GM12801 (cell line): ENCODE results near the gene SNRNP25.

ENCODE experiments used
- CTCF ChIP-seq: IDR thresholded peaks from one replicate; pipeline ENCODE4 v1.5.1; 2011; ENCODE audit warnings: control low read depth; ENCODE audit not compliant: insufficient read length; ENCODE audit errors: extremely low read depth

The SNRNP25 gene

GRCh38 chr16:97822-98221, 44.2 kb downstream of the SNRNP25 start:
- no peak for TF ChIP-seq CTCF

DNA sequence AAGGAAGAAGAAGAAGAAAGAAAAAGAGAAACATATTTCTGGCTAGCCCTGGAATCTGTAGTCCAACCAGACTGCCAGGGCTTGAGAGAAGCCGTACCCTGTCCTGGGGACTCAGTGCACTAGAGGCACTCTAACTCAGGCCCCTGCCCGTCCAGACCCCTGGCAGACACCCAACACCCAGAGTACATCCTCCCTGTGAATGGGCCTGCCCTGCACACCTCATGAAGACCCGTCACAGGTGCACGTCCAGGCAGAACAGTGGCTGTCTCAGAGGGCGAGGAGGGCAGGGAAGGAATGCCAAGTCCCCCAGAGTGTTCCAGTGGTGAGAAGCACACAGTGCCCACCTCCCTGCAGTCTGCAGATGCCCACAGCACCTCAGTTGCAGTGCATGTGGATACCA, 47.4 kb downstream of the SNRNP25 start:
- no peak for TF ChIP-seq CTCF

GRCh38 chr16:101586-101985, 48.0 kb downstream of the SNRNP25 start:
- no peak for TF ChIP-seq CTCF

- TF ChIP-seq CTCF, result no peak
Observed at GRCh38 chr16:102060-102855, 48.6 kb downstream of the SNRNP25 start.

DNA sequence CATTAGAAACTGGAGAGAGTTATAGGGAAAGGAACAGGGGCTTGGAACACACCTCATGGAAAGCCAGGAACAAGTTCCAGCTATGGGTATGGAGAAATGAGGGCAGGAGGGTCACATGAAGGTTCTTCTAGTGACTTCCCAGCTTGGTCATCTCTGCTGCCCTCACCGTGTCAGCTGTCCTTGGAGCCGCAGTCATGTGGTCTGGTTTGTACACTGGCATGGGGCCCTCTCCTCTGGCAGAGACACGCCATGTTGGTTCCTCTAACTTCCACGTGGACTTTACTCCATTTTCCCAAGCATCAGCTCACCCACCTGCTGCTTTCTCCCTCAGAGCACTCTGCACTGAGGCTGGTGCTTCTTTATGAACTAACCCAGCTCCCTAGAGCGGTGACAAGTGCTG, 50.7 kb downstream of the SNRNP25 start:
- TF ChIP-seq CTCF, result no peak

DNA sequence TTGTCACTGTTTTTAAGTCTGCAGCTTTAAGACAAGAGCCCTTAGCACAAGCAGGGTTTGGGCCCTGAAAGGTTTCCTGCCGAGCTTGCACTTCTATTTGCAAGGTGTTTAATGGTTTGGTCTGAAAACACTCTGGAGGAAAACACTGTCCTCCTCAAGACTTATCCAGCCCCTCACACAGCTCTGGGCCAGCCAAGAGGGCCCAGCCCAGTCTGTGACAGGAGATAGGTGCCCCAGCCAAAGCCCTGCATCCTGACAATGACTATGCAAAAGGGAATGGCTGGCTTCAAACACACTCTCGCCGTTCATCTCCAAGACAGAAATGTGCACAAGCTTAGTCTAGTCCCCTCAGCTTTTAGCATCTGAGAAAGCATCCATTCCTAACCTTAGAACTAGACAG, 51.3 kb downstream of the SNRNP25 start:
- no peak for TF ChIP-seq CTCF

DNA sequence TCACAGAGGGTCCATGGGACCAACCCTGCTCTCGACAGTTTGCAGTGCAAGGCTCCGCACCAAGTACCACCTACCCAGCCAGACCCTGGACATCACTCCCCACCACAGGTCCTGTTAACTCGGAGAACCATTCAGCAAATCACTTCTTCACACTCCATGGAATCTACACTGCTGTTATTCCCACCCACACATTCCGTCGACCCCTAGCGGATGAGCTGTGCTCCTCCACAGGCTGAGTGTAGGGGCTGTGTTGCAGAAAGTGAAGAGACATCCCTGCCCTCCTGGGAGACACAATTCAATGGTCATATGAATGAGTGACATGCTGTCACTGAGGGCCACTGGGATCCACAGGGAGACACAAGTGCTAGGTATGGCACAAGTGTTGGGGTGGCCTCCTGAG, 51.9 kb downstream of the SNRNP25 start:
- TF ChIP-seq CTCF, result no peak
